ENCODE measurements around the gene FTCD. TPM values are rescaled to one million over a fixed set of nuclear protein-coding genes. Genes with fewer than 3 reads are reported as not detected.

FTCD gene
- total RNA-seq, 6 donors from 2014 or later = 0.69 to 0.98 TPM; not detected in 4

GRCh38 chr21:46119144-46119636 lies 36.2 kb downstream of the FTCD start:
- no peak for TF ChIP-seq POLR2AphosphoS5 (IDR thresholded peaks at IDR 0.05)
- TF ChIP-seq CTCF (IDR thresholded peaks at IDR 0.05) = no peak
- TF ChIP-seq POLR2A (IDR thresholded peaks at IDR 0.05) = no peak
- no peak for TF ChIP-seq EP300 (IDR thresholded peaks at IDR 0.05)
- whole genome bisulfite sequencing, 2 donors = 97% methylated on average over 8 of the region's 12 CpGs; no CpG with 5 or more reads in 1 of the 2 donors
- no peaks in the 10 kb centered on the region for H3K27me3 ChIP-seq
- ATAC-seq (ENCODE audit: low FRiP score in 2 of 2) = no peak
- DNase-seq = peak in 1 of 2 donors; percentile 15
- no peaks in the 10 kb centered on the region for H3K4me1 ChIP-seq
- no peak overlapping the region for H3K27ac ChIP-seq
- H3K9me3 ChIP-seq = peaks cover 0 to 6% (median 4%) of the 10 kb centered on the region in 4 donors
- H3K4me3 ChIP-seq = no peak overlapping the region
- H3K36me3 ChIP-seq = peaks cover 0 to 85% (median 41%) of the 10 kb centered on the region in 4 donors

- ATAC-seq (ENCODE audit: low FRiP score in 2 of 2) (no peak), DNase-seq (peak; percentile 15 to 75)
- Histone ChIP-seq H3K36me3 (peaks cover 0 to 91% (median 44%) of the 10 kb centered on the region in 4 donors), H3K27me3 (no peaks in the 10 kb centered on the region), H3K4me1 (no peaks in the 10 kb centered on the region), H3K27ac (no peak overlapping the region), H3K9me3 (peaks cover 0 to 6% (median 4%) of the 10 kb centered on the region in 4 donors), H3K4me3 (no peak overlapping the region)
- 60 to 84% methylated on average over 2 to 25 of the region's 27 CpGs for WGBS, 2 donors
- TF ChIP-seq POLR2A (IDR thresholded peaks at IDR 0.05) (no peak), EP300 (IDR thresholded peaks at IDR 0.05) (no peak), POLR2AphosphoS5 (IDR thresholded peaks at IDR 0.05) (no peak), CTCF (IDR thresholded peaks at IDR 0.05) (no peak)
These were observed 36.8 kb downstream of the FTCD start for GRCh38 chr21:46118316-46119143.

- TF ChIP-seq POLR2AphosphoS5 (IDR thresholded peaks at IDR 0.05) = no peak
- TF ChIP-seq EP300 (IDR thresholded peaks at IDR 0.05) = no peak
- TF ChIP-seq POLR2A (IDR thresholded peaks at IDR 0.05) = no peak
- no peak for TF ChIP-seq CTCF (IDR thresholded peaks at IDR 0.05)
- H3K4me1 ChIP-seq = no peaks in the 10 kb centered on the region
- no peaks in the 10 kb centered on the region for H3K27me3 ChIP-seq
- peaks cover 0 to 97% (median 46%) of the 10 kb centered on the region in 4 donors for H3K36me3 ChIP-seq
- DNase-seq (peak in 1 of 2 donors; percentile 14), ATAC-seq (ENCODE audit: low FRiP score in 2 of 2) (no peak)
- 91 to 100% methylated on average over 1 to 24 of the region's 29 CpGs for WGBS, 2 donors
- no peak overlapping the region for H3K27ac ChIP-seq
- H3K4me3 ChIP-seq = no peak overlapping the region
- peaks cover 0 to 6% (median 4%) of the 10 kb centered on the region in 4 donors for H3K9me3 ChIP-seq
These were observed 37.6 kb downstream of the FTCD start for GRCh38 chr21:46117586-46118315.

GRCh38 chr21:46116776-46117585 lies 38.4 kb downstream of the FTCD start:
- no peaks in the 10 kb centered on the region for H3K4me1 ChIP-seq
- H3K36me3 ChIP-seq = peaks cover 0 to 97% (median 46%) of the 10 kb centered on the region in 4 donors
- H3K9me3 ChIP-seq = peaks cover 0 to 6% (median 4%) of the 10 kb centered on the region in 4 donors
- no peak overlapping the region for H3K4me3 ChIP-seq
- WGBS, 2 donors = 83 to 86% methylated on average over 13 to 24 of the region's 24 CpGs
- no peaks in the 10 kb centered on the region for H3K27me3 ChIP-seq
- no peak overlapping the region for H3K27ac ChIP-seq
- ATAC-seq (ENCODE audit: low FRiP score in 2 of 2) = no peak
- TF ChIP-seq EP300 (IDR thresholded peaks at IDR 0.05) (no peak), POLR2A (IDR thresholded peaks at IDR 0.05) (no peak), POLR2AphosphoS5 (IDR thresholded peaks at IDR 0.05) (no peak), CTCF (IDR thresholded peaks at IDR 0.05) (no peak)
- DNase-seq = peak; percentile 17 to 72
